ENCODE results near the gene TRIM75.

DNA sequence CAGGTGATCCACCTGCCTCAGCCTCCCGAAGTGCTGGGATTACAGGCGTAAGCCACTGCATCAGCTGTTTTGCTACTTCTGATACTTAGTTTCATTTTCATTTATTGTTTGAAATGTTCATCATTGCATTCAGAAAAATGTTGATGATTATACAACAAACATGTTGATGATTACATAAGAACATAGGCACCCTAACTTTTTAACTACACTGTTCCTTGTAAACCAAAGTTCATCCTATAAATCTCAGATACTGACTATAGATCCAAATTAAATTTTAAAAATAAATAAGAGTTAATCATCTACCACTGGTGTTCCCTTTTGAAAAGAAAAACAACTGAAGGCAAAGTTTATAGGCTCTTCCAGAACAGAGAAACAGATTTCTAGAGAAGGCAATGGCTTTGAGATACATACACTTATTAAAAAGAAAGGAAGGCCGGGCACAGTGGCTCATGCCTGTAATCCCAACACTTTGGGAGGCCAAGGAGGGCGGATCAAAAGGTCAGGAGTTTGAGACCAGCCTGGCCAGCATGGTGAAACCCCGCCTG lies 23.4 kb downstream of the TRIM75 start:
- TF ChIP-seq, protein P1, sequence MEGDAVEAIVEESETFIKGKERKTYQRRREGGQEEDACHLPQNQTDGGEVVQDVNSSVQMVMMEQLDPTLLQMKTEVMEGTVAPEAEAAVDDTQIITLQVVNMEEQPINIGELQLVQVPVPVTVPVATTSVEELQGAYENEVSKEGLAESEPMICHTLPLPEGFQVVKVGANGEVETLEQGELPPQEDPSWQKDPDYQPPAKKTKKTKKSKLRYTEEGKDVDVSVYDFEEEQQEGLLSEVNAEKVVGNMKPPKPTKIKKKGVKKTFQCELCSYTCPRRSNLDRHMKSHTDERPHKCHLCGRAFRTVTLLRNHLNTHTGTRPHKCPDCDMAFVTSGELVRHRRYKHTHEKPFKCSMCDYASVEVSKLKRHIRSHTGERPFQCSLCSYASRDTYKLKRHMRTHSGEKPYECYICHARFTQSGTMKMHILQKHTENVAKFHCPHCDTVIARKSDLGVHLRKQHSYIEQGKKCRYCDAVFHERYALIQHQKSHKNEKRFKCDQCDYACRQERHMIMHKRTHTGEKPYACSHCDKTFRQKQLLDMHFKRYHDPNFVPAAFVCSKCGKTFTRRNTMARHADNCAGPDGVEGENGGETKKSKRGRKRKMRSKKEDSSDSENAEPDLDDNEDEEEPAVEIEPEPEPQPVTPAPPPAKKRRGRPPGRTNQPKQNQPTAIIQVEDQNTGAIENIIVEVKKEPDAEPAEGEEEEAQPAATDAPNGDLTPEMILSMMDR (conservative IDR thresholded peaks at IDR 0.05; ENCODE audit: low read depth, low read length): no peak
- TF ChIP-seq EZH2 (IDR thresholded peaks at IDR 0.05; ENCODE audit: borderline replicate concordance, low read depth, low read length, poor library complexity, severe bottlenecking): no peak

Data from A673 (cell line).